K562 (cell line): Measurements from ENCODE around the gene TLCD1. TPM values are rescaled to one million over a fixed set of nuclear protein-coding genes. Genes with fewer than 3 reads are reported as not detected.
A peak's percentile ranks its signal among the peaks of the same experiment; 100 is the strongest.

ENCODE experiments used
- ATAC-seq: fragments of 200-7000 bp; cut with Tn5 transposase; 3 replicates; pipeline ENCODE4 v1.9.1; 2020; ENCODE audit warnings: moderate library complexity
- BruUV-seq: library from RNA; stranded (reverse); fragments of 400-500 nt; replicated peaks from 2 replicates; lab custom pipeline; 2021; lab: Mats Ljungman, UMichigan
- CTCF ChIA-PET: fragments of 300-600 bp; formaldehyde crosslinking; extraction: SDS; loops from one replicate; lab custom pipeline; 2021; ENCODE audit warnings: low intra/inter-chr PET ratio; lab: Yijun Ruan, JAX
- POLR2A ChIA-PET: fragments of 300-600, 350-650 bp; sonication (Branson Sonifier 250); formaldehyde crosslinking; extraction: SDS; loops from one replicate; lab custom pipeline; 2021; ENCODE audit warnings: antibody characterized with exemption, inconsistent platforms; lab: Yijun Ruan, JAX
- DNase-seq, 4 experiments: peaks; one replicate each; pipeline versions ENCODE4 v3.0.0 to v3.0.0-alpha.2; 2011 to 2018; ENCODE audit warnings: low spot score in 3 of 4, mixed read lengths in 3 of 4; ENCODE audit errors: extremely low read depth in 1 of 4
- FAIRE-seq: peaks from 2 replicates; lab custom pipeline; 2011; peaks lifted over from hg19 to GRCh38; lab: Jason Lieb, UNC
- H2AFZ ChIP-seq: 2 replicates; pipeline ENCODE4 v1.6.0; 2011; ENCODE audit warnings: low read depth, low read length, control low read depth, inconsistent platforms
- H3K27ac ChIP-seq: fragments of 200-600 bp; 3 replicates; pipeline ENCODE4 v1.8.0; 2011; ENCODE audit warnings: low read depth, mild to moderate bottlenecking, control low read depth, inconsistent platforms, low read length, moderate library complexity, mixed read lengths; ENCODE audit errors: extremely low read depth
- H3K27me3 ChIP-seq, 2 experiments: fragments of 300-600 bp in 1 of 2; 2 replicates in 1 of 2; 3 replicates in 1 of 2; pipeline versions ENCODE4 v1.6.0 to v1.8.0; 2011; ENCODE audit warnings: inconsistent platforms in 2 of 2, low read length in 2 of 2, mild to moderate bottlenecking in 1 of 2, mixed read lengths in 1 of 2, moderate library complexity in 1 of 2; ENCODE audit not compliant: control insufficient read depth in 2 of 2, insufficient read depth in 2 of 2
- H3K36me3 ChIP-seq: fragments of 300-600 bp; 3 replicates; pipeline ENCODE4 v1.8.0; 2011; ENCODE audit warnings: mild to moderate bottlenecking, low read length, inconsistent platforms; ENCODE audit not compliant: control insufficient read depth, insufficient read depth
- H3K4me1 ChIP-seq, 2 experiments: fragments of 200-600 bp in 1 of 2; replicated peaks in 1 of 2; 2 replicates in 1 of 2; 3 replicates in 1 of 2; pipeline versions ENCODE4 v1.5.1 to v1.8.0; 2011; ENCODE audit warnings: inconsistent platforms in 2 of 2, low read length in 2 of 2, mild to moderate bottlenecking in 1 of 2, mixed read lengths in 1 of 2, moderate library complexity in 1 of 2; ENCODE audit not compliant: control insufficient read depth in 2 of 2, insufficient read depth in 2 of 2
- H3K4me2 ChIP-seq: 2 replicates; pipeline ENCODE4 v1.6.1; 2011; ENCODE audit warnings: low read length, control low read depth, inconsistent platforms, mixed read lengths; ENCODE audit not compliant: insufficient read depth
- H3K4me3 ChIP-seq: fragments of 200-600 bp; sonication (generic), shearing (Covaris generic); 2 replicates; pipeline ENCODE4 v1.5.1; 2016; ENCODE audit warnings: control low read depth, inconsistent platforms
- H3K79me2 ChIP-seq: fragments of 200-600 bp; 3 replicates; pipeline ENCODE4 v1.8.0; 2011; ENCODE audit warnings: low read length, inconsistent platforms; ENCODE audit not compliant: control insufficient read depth, insufficient read depth
- H3K9ac ChIP-seq, 2 experiments: 2 replicates each; pipeline versions ENCODE4 v1.6.0 to v1.6.1; 2011; ENCODE audit warnings: low read depth in 2 of 2, low read length in 2 of 2, control low read depth in 1 of 2, inconsistent platforms in 1 of 2, mild to moderate bottlenecking in 1 of 2, mixed read lengths in 1 of 2; ENCODE audit not compliant: insufficient read depth in 1 of 2
- H3K9me1 ChIP-seq: one replicate; pipeline ENCODE4 v1.6.0; 2011; ENCODE audit warnings: inconsistent platforms, mild to moderate bottlenecking, low read length, moderate library complexity; ENCODE audit not compliant: control insufficient read depth, insufficient read depth
- H3K9me3 ChIP-seq: replicated peaks from 2 replicates; pipeline ENCODE4 v1.5.1; 2011; ENCODE audit warnings: low read depth, low read length, inconsistent platforms; ENCODE audit not compliant: control insufficient read depth, insufficient read depth
- H4K20me1 ChIP-seq: replicated peaks from 2 replicates; pipeline ENCODE4 v1.6.1; 2011; ENCODE audit warnings: low read length, inconsistent platforms, mixed read lengths; ENCODE audit not compliant: control insufficient read depth, insufficient read depth
- NELFE ChIP-seq: IDR thresholded peaks from 2 replicates; pipeline ENCODE4 v1.6.1; 2011; ENCODE audit warnings: mild to moderate bottlenecking; ENCODE audit not compliant: insufficient read depth, insufficient read length
- RBM25 ChIP-seq: fragments of 200-400 bp; formaldehyde crosslinking; IDR thresholded peaks from 2 replicates; pipeline ENCODE4 v1.6.1; 2018; ENCODE audit warnings: low read length, low read depth, moderate library complexity; ENCODE audit not compliant: severe bottlenecking
- REST ChIP-seq, 2 experiments: fragments of 450-650 bp; formaldehyde crosslinking in 1 of 2; IDR thresholded peaks; 2 replicates each; pipeline versions ENCODE4 v1.4.0 to v1.6.1; 2014 to 2020; ENCODE audit warnings: mild to moderate bottlenecking in 2 of 2, borderline replicate concordance in 1 of 2, low read depth in 1 of 2
- ZNF146 ChIP-seq: IDR thresholded peaks from one replicate; pipeline ENCODE4 v1.6.1; 2018; ENCODE audit warnings: missing compliant biosample characterization; ENCODE audit not compliant: unreplicated experiment
- ZNF551 ChIP-seq: fragments of 250-450 bp; sonication (Bioruptor Pico); IDR thresholded peaks from 2 replicates; pipeline ENCODE4 v1.5.0; 2021; ENCODE audit warnings: mild to moderate bottlenecking, moderate library complexity
- ZNF717 ChIP-seq: fragments of 250-450 bp; sonication (Bioruptor Pico); IDR thresholded peaks from 2 replicates; pipeline ENCODE4 v1.5.0; 2021
- WGBS: fragments of 100-300 bp; shearing (Covaris generic); methylation state at CpG from one replicate; pipeline ENCODE4 v1.1.6; 2016; ENCODE audit warnings: low coverage, mixed read lengths; ENCODE audit not compliant: insufficient coverage; ENCODE audit errors: missing lambda C conversion rate; 5-methylcytosine and 5-hydroxymethylcytosine counted together
- in situ Hi-C: fragments of 300-500 bp; cut with MboI; formaldehyde crosslinking; loops from 4 replicates; pipeline ENCODE4 v1.15.0; 2018; ENCODE audit warnings: inconsistent platforms, mixed read lengths
- intact Hi-C: fragments of 100-400 bp; cut with micrococcal nuclease; formaldehyde crosslinking; loops from 2 replicates; pipeline ENCODE4 v1.14.2; 2022
- polyA plus RNA-seq, 8 experiments: library from polyadenylated mRNA; depleted of rRNA in 4 of 8; stranded (reverse) in 5 of 8; unstranded in 3 of 8; fragments of >200 nt; fragmentation: Nextera tagmentation in 2 of 8; fragmentation: Illumina TruSeq in 1 of 8; extraction: Ambion mirVana in 2 of 8; extraction: Trizol in 1 of 8; gene quantifications; 2 replicates each; pipeline versions ENCODE4 v1.2.1 to v1.2.3, GENCODE V29; 2011 to 2014; ENCODE audit warnings: inconsistent platforms in 1 of 8, missing spikeins in 1 of 8
- total RNA-seq, 7 experiments: library from RNA; depleted of rRNA in 6 of 7; stranded (reverse); fragments of >200 nt in 6 of 7; fragmentation: Illumina TruSeq in 2 of 7; extraction: Trizol in 2 of 7; gene quantifications; 2 replicates each; pipeline versions ENCODE4 v1.2.1 to v1.2.3, GENCODE V29; 2011 to 2021; ENCODE audit warnings: low replicate concordance in 1 of 7

TLCD1 gene
- total and polyA plus RNA-seq, 9 of the 15 experiments (the other 6 are each of a cell fraction or from before 2014, with no cell fraction given) = 6.8 to 37.7 (median 21.7) TPM

GRCh38 chr17:28689011-28689410 lies 37.0 kb downstream of the TLCD1 start:
- BruUV-seq = no TSS peak
- TF ChIP-seq RBM25 = peak; percentile 78
- peak; percentile 92 for TF ChIP-seq ZNF146 (CRISPR knock-in tag)
- no peak for TF ChIP-seq ZNF551 (CRISPR knock-in tag)
- TF ChIP-seq, all 486 proteins: peak for 2
- no peak for DNase-seq
- Histone ChIP-seq H3K27ac (no peak overlapping the region), H3K36me3 (peaks cover 93% of the 10 kb centered on the region), H4K20me1 (no peaks in the 10 kb centered on the region), H3K9me1 (no peaks in the 10 kb centered on the region), H3K27me3 (no peaks in the 10 kb centered on the region), H3K4me2 (no peak overlapping the region), H3K79me2 (no peaks in the 10 kb centered on the region), H3K9ac (no peak overlapping the region), H2AFZ (no peak overlapping the region), H3K4me3 (no peak overlapping the region), H3K4me1 (no peaks in the 10 kb centered on the region), H3K9me3 (no peaks in the 10 kb centered on the region)
- in situ Hi-C loops (no loop called here), intact Hi-C loops (no loop called here)
- FAIRE-seq = no peak
- ChIA-PET POLR2A (interaction anchor here (0.5 to 2.8 kb wide), 8 partner anchors 11 to 759 kb away, joined by 3 to 14 read pairs (median 4); partner anchors contain the start of gene PROCA1), CTCF (no interaction called here)
- ATAC-seq = no peak
- 88% methylated on average over 3 of the region's 3 CpGs for WGBS

GRCh38 chr17:28688481-28688880 lies 37.6 kb downstream of the TLCD1 start:
- H3K9me3 ChIP-seq = no peaks in the 10 kb centered on the region
- TF ChIP-seq REST (IDR thresholded peaks at IDR 0.05; ENCODE audit: borderline replicate concordance) = no peak
- no peak for TF ChIP-seq REST (CRISPR knock-in tag; IDR thresholded peaks at IDR 0.05; ENCODE audit: low read depth)
- TF ChIP-seq ZNF717 (CRISPR knock-in tag) = no peak
- no peak for TF ChIP-seq NELFE

More at GRCh38 chr17:28688481-28688880, 37.6 kb downstream of the TLCD1 start:
- Histone ChIP-seq H2AFZ (no peak overlapping the region), H3K9me1 (no peaks in the 10 kb centered on the region), H3K79me2 (no peaks in the 10 kb centered on the region), H3K4me2 (no peak overlapping the region), H3K36me3 (peaks cover 91% of the 10 kb centered on the region), H3K27me3 (no peaks in the 10 kb centered on the region), H3K27ac (no peak overlapping the region), H4K20me1 (no peaks in the 10 kb centered on the region), H3K4me3 (no peak overlapping the region), H3K9ac (no peak overlapping the region), H3K4me1 (no peaks in the 10 kb centered on the region)
- POLR2A ChIA-PET = interaction anchor here (0.5 to 2.8 kb wide), 9 partner anchors 10 to 759 kb away, joined by 3 to 14 read pairs (median 4); partner anchors contain the start of gene PROCA1
- no peak for DNase-seq
- BruUV-seq = no TSS peak
- intact Hi-C loops (no loop called here), in situ Hi-C loops (no loop called here)
- 95% methylated on average over 4 of the region's 4 CpGs for WGBS
- no peak for FAIRE-seq
- CTCF ChIA-PET = interaction anchor here (0.5 kb wide), 1 partner anchor 35 kb away, joined by 3 read pairs; no protein-coding TSS in a partner anchor
- ATAC-seq = no peak
